ENCODE results near the gene C1orf159.

Gene C1orf159

GRCh38 chr1:1085171-1085841 is 30.6 kb downstream of the C1orf159 start:
- WGBS (ENCODE audit: insufficient coverage, insufficient read length): no CpG with 5 or more reads among the region's 30 CpGs

DNA sequence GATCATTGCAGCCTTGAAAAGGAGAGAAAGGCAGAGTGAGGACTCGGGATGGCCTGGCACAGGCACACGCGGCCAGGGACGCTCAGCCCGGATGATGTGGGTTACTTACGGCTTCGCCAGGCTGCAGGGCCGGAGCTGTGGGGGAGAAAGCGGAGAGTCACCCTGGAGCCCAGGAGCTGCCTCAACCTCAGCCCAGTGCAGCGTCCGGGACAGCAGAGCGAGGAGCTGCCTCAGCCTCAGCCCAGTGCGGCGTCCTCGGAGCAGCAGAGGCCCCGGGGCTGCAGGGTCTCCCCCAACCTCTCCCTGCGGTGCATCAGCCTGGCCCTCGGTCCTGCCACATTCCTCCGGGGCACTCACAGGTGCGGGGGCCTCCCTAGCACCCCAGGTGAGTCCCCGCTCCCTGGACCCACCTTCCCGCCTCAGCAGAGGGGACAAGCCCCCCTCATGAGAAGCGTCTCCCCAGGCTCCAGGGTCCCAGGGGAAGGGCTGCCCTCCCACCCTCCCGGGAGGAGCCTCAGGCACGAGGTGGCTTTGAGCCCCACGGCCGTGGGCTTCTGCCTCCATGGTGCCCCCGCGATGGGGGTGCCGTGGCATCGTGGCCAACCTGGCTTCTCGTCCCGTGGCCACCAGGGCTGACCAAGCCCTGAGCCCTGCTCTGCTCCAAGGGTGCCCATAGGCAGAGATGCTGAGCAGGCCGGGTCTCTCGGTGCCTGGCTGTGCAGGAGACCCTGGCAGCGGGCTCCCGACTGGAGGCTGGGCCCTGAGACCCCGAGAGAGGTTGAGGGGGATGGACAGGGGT is 31.3 kb downstream of the C1orf159 start:
- peaks cover 1% of the 10 kb centered on the region; the same call in 1 of the 2 replicates for H3K4me1 ChIP-seq (ENCODE audit: control insufficient read depth, insufficient read depth, low read length)
- peaks cover 4% of the 10 kb centered on the region; the same call in 1 of the 2 replicates for H3K36me3 ChIP-seq (ENCODE audit: control insufficient read depth, insufficient read depth, low read length)
- no peak for DNase-seq (ENCODE audit: low read depth, low spot score)
- H3K27ac ChIP-seq (ENCODE audit: low read length): no peak overlapping the region
- H3K4me3 ChIP-seq (ENCODE audit: low read length): no peak overlapping the region
- H3K9me3 ChIP-seq (ENCODE audit: control insufficient read depth, insufficient read depth, low read length): no peaks in the 10 kb centered on the region
- no CpG with 5 or more reads among the region's 38 CpGs for WGBS (ENCODE audit: insufficient coverage, insufficient read length)
- H3K27me3 ChIP-seq (ENCODE audit: control insufficient read depth, insufficient read depth, low read length): no peaks in the 10 kb centered on the region

More at GRCh38 chr1:1085171-1085841, 30.6 kb downstream of the C1orf159 start:
- Histone ChIP-seq H3K4me3 (ENCODE audit: low read length) (no peak overlapping the region), H3K4me1 (ENCODE audit: control insufficient read depth, insufficient read depth, low read length) (no peaks in the 10 kb centered on the region; the same call in 1 of the 2 replicates), H3K36me3 (ENCODE audit: control insufficient read depth, insufficient read depth, low read length) (peaks cover 4% of the 10 kb centered on the region; the same call in 1 of the 2 replicates), H3K27ac (ENCODE audit: low read length) (no peak overlapping the region), H3K9me3 (ENCODE audit: control insufficient read depth, insufficient read depth, low read length) (no peaks in the 10 kb centered on the region), H3K27me3 (ENCODE audit: control insufficient read depth, insufficient read depth, low read length) (no peaks in the 10 kb centered on the region)
- DNase-seq (ENCODE audit: low read depth, low spot score): no peak

- no peak overlapping the region for H3K4me3 ChIP-seq (ENCODE audit: low read length)
- H3K36me3 ChIP-seq (ENCODE audit: control insufficient read depth, insufficient read depth, low read length): peaks cover 4% of the 10 kb centered on the region; the same call in 1 of the 2 replicates
- no peaks in the 10 kb centered on the region for H3K27me3 ChIP-seq (ENCODE audit: control insufficient read depth, insufficient read depth, low read length)
- no peak overlapping the region for H3K27ac ChIP-seq (ENCODE audit: low read length)
- DNase-seq (ENCODE audit: low read depth, low spot score): no peak
- H3K9me3 ChIP-seq (ENCODE audit: control insufficient read depth, insufficient read depth, low read length): no peaks in the 10 kb centered on the region
- H3K4me1 ChIP-seq (ENCODE audit: control insufficient read depth, insufficient read depth, low read length): peaks cover 1% of the 10 kb centered on the region; the same call in 1 of the 2 replicates
- no CpG with 5 or more reads among the region's 43 CpGs for WGBS (ENCODE audit: insufficient coverage, insufficient read length)
Observed at GRCh38 chr1:1083416-1084371, 32.2 kb downstream of the C1orf159 start.

GRCh38 chr1:1082776-1083415 is 33.0 kb downstream of the C1orf159 start:
- no peak overlapping the region for H3K4me3 ChIP-seq (ENCODE audit: low read length)
- DNase-seq (ENCODE audit: low read depth, low spot score): no peak
- WGBS (ENCODE audit: insufficient coverage, insufficient read length): no CpG with 5 or more reads among the region's 40 CpGs
- peaks cover 1% of the 10 kb centered on the region; the same call in 1 of the 2 replicates for H3K4me1 ChIP-seq (ENCODE audit: control insufficient read depth, insufficient read depth, low read length)
- H3K27ac ChIP-seq (ENCODE audit: low read length): no peak overlapping the region
- peaks cover 4% of the 10 kb centered on the region; the same call in 1 of the 2 replicates for H3K36me3 ChIP-seq (ENCODE audit: control insufficient read depth, insufficient read depth, low read length)
- H3K27me3 ChIP-seq (ENCODE audit: control insufficient read depth, insufficient read depth, low read length): no peaks in the 10 kb centered on the region
- H3K9me3 ChIP-seq (ENCODE audit: control insufficient read depth, insufficient read depth, low read length): no peaks in the 10 kb centered on the region

DNA sequence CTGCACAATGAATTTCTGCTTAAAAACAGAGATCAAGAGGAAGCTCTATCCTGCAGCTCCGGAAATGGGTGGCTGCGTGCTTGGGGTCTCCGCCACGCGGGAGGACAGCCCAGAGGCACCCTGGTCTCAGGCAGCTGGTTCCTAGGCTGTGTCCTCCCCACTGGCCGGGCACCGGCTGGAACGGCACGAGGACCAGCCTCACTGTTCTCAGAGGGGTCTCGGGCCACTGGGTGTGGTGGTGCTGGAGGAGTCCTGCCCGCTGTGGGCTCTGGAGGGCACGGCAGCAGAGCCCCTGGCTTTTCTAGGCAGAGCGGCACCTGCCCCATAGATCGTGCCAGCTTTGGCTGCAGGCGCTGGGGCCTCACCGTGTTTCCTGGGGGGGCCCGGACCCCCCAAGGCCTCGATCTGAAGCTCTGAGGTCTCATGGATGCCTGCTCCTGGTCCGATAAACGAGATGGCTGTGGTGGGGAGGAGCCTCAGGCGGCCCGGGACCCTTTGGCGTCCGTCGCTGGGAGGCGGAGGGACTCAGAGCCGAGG is 33.6 kb downstream of the C1orf159 start:
- Histone ChIP-seq H3K4me3 (ENCODE audit: low read length) (no peak overlapping the region), H3K27me3 (ENCODE audit: control insufficient read depth, insufficient read depth, low read length) (no peaks in the 10 kb centered on the region), H3K36me3 (ENCODE audit: control insufficient read depth, insufficient read depth, low read length) (peaks cover 4% of the 10 kb centered on the region; the same call in 1 of the 2 replicates), H3K27ac (ENCODE audit: low read length) (no peak overlapping the region), H3K4me1 (ENCODE audit: control insufficient read depth, insufficient read depth, low read length) (peaks cover 1% of the 10 kb centered on the region; the same call in 1 of the 2 replicates), H3K9me3 (ENCODE audit: control insufficient read depth, insufficient read depth, low read length) (no peaks in the 10 kb centered on the region)
- no CpG with 5 or more reads among the region's 27 CpGs for WGBS (ENCODE audit: insufficient coverage, insufficient read length)
- no peak for DNase-seq (ENCODE audit: low read depth, low spot score)

DNA sequence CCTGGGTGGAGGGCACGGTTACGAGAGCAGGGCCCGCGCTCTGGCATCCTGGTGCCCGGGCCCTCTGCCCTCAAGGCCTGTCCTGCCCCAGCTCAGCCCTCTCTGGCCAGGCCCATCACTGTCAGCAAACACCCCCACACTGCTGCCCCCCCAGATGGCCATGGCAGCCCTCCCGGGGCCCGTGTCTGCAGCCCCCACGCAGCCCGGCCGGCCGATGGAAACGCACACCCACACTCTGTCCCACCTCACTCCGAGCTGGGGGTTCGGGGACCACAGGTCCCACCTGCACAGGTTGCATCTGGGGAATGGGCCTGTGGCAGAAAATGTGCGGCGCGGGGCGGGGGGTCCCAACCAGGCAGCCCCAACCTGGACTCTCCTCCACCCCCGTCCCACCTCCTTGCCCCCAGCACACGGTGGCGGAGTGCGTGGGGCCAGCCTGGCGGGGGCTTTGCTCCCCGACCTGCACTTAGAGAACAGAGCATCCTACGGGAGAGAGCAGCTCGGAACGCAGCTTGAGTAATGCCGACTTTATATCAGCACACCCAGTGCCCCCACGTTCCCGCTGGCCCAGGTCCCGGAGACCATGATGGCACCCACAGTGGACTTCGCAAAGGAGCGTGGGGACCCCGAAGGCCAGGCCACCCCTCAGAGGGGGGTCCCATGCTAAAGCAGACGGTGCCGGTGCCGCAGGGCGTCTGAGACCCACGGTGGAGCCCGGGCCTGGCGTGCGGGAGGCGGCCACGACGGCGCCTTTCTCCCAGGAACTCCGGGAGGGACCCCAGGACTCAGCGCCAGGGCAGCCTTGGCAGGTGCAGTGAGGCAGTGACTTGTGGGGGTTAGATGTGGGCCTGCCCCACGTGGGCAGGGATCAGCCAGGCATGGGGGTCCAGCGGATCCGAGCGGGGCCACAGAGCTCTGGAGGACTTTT is 34.3 kb downstream of the C1orf159 start:
- no peak overlapping the region for H3K27ac ChIP-seq (ENCODE audit: low read length)
- no peak for DNase-seq (ENCODE audit: low read depth, low spot score)
- H3K27me3 ChIP-seq (ENCODE audit: control insufficient read depth, insufficient read depth, low read length): no peaks in the 10 kb centered on the region
- peaks cover 3% of the 10 kb centered on the region; the same call in 1 of the 2 replicates for H3K36me3 ChIP-seq (ENCODE audit: control insufficient read depth, insufficient read depth, low read length)
- H3K4me3 ChIP-seq (ENCODE audit: low read length): no peak overlapping the region
- H3K9me3 ChIP-seq (ENCODE audit: control insufficient read depth, insufficient read depth, low read length): no peaks in the 10 kb centered on the region
- WGBS (ENCODE audit: insufficient coverage, insufficient read length): no CpG with 5 or more reads among the region's 52 CpGs
- H3K4me1 ChIP-seq (ENCODE audit: control insufficient read depth, insufficient read depth, low read length): peaks cover 1% of the 10 kb centered on the region; the same call in 1 of the 2 replicates

DNA sequence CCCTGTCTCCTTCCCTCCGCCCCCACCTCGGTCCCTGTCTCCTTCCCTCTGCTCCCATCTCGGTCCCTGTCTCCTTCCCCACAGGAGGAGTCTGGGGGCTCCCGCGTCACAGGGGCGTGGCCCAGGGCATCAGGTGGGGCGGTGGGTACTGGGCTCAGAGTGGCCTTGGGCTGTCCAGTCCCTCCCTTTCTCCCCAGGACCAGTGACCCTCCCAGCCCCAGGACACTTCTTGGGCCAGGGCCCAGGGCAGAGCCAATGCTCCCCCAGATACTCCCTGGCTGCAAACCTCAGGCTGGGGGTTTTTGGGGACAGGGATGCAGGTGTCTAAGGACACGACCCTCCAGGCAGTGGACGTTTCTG is 35.0 kb downstream of the C1orf159 start:
- H3K9me3 ChIP-seq (ENCODE audit: control insufficient read depth, insufficient read depth, low read length): no peaks in the 10 kb centered on the region
- no CpG with 5 or more reads among the region's 9 CpGs for WGBS (ENCODE audit: insufficient coverage, insufficient read length)
- DNase-seq (ENCODE audit: low read depth, low spot score): no peak
- H3K27me3 ChIP-seq (ENCODE audit: control insufficient read depth, insufficient read depth, low read length): no peaks in the 10 kb centered on the region
- no peak overlapping the region for H3K27ac ChIP-seq (ENCODE audit: low read length)
- H3K4me3 ChIP-seq (ENCODE audit: low read length): no peak overlapping the region
- no peaks in the 10 kb centered on the region; the same call in 1 of the 2 replicates for H3K36me3 ChIP-seq (ENCODE audit: control insufficient read depth, insufficient read depth, low read length)
- H3K4me1 ChIP-seq (ENCODE audit: control insufficient read depth, insufficient read depth, low read length): peaks cover 1% of the 10 kb centered on the region; the same call in 1 of the 2 replicates

GRCh38 chr1:1080122-1080757 is 35.6 kb downstream of the C1orf159 start:
- Histone ChIP-seq H3K27ac (ENCODE audit: low read length) (no peak overlapping the region), H3K36me3 (ENCODE audit: control insufficient read depth, insufficient read depth, low read length) (no peaks in the 10 kb centered on the region; the same call in 1 of the 2 replicates), H3K27me3 (ENCODE audit: control insufficient read depth, insufficient read depth, low read length) (no peaks in the 10 kb centered on the region), H3K4me3 (ENCODE audit: low read length) (no peak overlapping the region; the same call in 1 of the 2 replicates), H3K9me3 (ENCODE audit: control insufficient read depth, insufficient read depth, low read length) (no peaks in the 10 kb centered on the region), H3K4me1 (ENCODE audit: control insufficient read depth, insufficient read depth, low read length) (peaks cover 1% of the 10 kb centered on the region; the same call in 1 of the 2 replicates)
- no peak for DNase-seq (ENCODE audit: low read depth, low spot score)
- WGBS (ENCODE audit: insufficient coverage, insufficient read length): no CpG with 5 or more reads among the region's 23 CpGs

Data from iPS DF 6.9 (cell line).